GM15510 (cell line): ENCODE data around the gene PHACTR3.

Source experiments
- POLR2A ChIP-seq: IDR thresholded peaks from 3 replicates; pipeline ENCODE4 v1.6.1; 2011; ENCODE audit warnings: borderline replicate concordance; ENCODE audit not compliant: insufficient read length; ENCODE audit errors: extremely low read depth

PHACTR3 gene

DNA sequence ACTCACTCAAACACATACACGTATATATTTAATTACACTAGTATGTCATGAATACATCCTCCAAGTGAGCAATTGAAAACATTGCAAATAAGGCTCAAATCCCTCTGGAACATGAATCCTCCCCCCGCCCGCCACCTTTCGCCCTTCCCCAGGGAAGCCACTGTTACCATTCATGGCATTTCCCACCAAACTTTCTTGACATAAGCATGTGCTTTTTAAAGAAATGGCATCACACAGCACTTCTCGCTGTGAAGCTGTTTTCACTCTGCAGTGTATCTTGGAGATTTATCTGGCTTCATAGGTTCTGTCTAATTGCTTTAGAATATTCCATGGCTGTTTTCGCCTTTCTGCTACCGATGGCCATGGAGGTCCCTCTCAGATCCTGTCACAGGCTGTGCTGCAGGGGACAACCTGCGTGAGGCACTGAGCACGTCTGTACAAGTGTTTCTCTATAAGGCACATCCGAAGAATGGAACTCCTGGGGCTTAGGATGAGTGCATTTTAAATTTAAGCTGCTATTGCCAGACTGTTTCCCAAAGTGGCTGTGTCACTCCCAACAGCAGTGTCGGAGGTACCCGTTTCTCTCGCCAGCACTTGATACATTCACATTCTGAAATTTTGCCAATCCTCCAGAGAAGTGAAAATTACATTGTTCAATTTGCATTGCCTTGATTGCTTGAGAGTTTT, 22.2 kb upstream of the PHACTR3 start:
- no peak for TF ChIP-seq POLR2A

DNA sequence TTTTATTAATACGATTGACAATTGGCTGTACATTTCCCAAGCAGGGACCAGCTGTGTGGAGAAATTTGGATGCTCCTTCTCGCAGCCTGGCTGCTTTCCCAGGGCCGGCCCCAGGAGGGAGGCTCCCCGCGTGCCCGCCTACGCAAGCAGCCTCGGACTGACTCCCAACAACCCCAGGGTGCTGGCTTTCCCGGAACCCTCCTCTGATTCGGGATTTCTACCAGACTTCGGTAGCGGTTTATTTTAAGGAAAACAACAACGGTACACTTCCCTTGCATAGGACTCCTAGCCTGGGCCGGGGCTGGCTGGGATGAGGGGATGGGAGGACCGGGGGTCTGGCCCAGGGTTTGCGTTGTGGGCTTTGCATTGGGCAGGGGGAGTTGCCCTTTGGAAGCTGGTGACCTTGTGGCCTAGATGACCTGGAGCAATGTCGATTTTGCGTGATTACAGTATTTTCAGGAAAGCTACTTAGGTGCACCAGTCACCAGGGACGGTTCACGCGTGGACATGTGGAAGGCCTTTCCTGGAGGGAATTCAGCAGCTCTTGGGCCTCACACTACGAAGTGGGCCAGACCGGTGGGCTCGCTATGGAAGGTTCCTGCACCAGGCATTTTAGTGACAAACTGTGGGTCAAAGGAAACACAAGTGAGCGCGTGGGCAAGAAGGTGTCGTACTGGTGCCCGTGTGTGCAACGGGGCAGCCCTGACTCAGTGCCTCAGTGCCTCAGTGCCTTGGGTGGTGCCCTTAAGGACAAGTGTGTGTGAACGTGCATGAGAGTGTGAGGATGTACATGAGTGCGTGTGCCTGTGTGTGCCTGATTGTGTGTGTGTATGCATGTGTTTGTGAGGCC, 20.7 kb upstream of the PHACTR3 start:
- TF ChIP-seq POLR2A: no peak

DNA sequence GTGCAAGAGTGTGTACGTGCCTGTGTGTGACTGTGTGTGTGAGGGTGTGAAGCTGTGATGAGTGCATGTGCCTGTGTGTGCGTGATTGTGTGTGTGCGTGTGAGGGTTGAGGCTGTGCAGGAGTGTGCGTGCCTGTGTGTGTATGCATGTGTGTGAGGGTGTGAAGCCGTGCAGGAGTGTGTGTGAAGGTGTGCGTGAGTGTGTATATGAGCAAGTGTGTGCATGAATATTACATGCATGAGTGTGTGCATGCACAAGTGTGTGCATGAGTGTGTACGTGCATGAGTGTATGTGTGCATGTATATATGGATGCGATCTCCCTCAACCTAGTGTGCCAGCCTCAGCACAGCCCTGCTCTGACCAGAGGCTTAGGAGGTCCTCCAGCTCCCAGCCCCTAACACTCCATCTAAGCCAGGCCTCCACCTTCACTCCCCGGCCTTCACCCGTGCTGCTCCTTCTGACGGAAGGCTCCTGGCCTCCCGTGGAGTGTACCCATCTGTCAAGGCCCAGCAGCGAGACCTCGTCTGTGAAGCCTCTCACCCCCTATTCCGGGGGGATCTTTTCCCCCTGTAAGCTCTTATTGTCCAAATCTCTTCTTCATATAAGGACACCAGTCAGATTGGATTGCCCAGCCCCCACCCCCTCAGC, 19.9 kb upstream of the PHACTR3 start:
- no peak for TF ChIP-seq POLR2A

DNA sequence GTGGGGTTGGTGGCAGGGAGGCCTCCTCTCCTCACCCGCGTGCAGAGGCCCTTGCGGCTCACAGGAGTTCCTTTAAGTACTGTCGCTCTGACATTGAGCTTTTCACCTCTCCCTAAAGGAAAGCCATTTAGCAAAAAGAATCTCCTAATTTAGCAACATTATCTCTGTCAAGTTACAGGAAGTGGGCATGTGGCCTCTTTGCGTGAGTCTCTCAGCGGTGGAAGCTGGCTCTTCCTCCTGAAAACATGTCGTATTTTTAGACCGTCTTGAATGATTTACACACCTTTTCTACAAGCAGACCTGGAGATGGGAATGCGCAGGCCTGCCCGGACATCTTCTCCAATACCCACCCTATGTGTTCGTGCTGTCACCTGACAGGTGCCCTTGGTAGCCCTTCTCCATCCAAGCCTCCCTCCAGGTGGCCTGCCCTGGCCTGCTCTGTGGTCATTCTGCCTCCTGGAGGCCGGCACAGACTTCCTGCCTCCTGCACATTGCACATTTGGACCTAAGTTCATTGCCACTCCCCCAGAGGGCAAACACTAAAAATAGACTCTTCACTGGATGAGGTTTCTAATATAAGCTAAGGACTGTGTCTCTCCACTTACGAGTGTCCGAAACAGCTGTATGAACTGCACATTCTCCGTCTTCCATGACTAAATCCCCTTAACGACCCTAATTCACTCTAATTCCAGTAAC, 18.5 kb upstream of the PHACTR3 start:
- no peak for TF ChIP-seq POLR2A

DNA sequence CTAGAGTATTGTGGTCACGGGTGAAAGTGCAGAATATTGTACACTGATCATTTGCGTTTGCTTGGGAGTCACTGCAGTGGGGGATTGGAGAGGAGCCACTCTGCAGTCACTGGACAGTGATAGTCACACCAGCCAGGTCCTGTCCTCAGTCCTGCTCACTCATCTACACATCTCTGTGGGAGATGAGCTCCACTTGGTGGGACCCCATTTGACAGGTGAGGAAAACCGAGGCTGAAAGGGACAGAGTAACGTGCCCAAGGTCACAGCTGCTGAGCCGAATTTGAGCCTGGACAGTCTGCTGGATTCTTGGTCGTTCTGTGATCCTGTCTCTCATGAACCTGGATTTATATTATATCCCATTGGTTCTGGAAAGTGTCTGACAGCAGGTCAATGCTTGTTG, 17.7 kb upstream of the PHACTR3 start:
- TF ChIP-seq POLR2A: no peak

DNA sequence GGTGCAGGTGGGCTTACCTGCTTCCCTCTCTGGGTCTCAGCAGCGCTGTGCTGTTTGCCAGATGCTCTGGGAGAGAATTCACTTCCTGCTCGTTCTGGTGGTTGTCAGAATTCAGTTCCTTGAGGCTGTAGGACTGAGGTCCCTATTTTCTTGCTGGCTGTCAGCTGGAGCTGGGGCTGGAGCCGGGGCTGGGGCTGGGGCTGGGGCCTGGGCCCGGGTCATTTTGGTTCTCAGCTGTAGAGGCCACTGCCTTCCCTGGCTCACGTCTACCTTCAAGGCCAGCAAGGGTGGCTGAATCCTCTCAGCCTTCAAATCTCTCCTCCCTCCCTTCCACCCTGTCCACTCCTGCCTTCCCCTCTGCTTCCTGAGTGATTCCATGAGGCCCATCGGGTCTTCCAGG, 16.8 kb upstream of the PHACTR3 start:
- TF ChIP-seq POLR2A: no peak

DNA sequence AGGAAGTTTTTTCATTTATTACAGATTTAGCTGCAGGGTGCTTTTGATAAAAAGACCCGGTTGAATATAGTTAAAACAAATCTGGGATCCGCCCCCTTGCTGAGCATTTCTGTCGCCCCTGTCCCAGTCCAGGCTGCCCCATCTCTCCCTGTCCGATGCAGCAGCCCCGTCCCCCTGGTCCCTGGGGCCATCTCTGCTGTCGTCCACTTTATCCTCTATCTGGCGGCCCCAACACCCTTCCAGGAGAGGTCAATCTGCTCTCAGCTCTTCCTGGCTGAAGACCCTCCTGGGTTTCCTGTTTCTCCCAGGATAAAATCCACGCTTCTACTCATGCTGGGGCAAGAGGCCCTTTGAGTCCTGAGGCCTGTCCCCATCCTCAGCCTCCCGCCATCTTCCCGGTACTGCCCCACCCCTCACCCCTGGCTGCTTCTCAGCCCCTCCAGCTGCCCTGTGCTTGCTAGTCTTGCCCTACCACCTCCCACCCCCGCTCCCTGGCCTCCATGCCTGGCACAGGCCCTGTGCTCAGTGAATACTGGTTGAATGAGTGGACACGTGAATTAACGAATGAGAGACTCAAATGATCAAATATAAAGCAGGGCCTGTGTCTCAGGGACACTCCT, 16.0 kb upstream of the PHACTR3 start:
- TF ChIP-seq POLR2A: no peak

DNA sequence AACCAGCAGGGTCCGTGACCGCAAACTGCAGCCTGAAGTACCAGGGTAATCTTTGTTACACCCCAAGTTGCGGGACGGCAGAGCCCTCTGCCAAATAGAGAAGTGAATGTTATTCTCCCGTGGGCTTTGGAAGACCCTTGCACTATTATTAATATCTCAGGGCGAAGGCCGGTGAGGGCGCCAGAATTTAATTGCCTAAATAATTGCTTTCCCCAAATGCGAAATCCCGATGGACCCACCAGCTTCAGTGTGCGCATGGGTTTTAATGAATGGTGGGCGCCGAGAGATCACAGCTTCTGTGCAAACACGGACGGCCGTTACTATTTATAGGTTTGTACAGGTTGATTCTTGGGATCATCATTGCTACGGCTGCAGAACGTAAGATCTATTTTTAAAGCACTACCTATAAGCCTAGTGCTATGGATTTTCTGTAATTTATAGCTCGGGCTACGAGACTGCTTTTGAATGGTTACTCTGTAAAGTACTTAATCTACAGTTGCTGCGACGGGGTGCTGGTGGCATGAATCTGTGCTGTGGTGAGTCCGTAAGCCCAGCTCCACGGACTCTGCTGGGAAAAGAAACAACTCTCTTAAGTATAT, 15.2 kb upstream of the PHACTR3 start:
- TF ChIP-seq POLR2A: no peak

DNA sequence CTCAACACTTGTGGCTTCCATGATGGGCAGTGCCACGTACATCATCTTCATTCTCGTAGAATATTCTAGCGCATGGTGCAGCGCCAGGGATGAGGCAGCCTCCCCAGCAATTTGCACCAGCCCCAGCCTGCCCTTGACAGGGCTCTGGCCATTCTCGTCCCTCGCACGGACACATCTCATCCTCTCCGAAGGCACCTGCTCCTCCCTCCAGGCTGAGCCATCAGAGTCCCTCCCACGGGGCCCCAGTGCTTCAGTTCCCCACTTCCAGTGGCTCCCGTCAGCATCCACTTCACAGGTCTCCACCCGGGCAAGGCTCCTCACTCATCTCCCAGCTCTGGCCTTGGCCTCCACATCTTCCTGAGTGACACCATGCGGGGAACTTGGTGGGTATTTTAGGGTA, 13.3 kb upstream of the PHACTR3 start:
- no peak for TF ChIP-seq POLR2A

DNA sequence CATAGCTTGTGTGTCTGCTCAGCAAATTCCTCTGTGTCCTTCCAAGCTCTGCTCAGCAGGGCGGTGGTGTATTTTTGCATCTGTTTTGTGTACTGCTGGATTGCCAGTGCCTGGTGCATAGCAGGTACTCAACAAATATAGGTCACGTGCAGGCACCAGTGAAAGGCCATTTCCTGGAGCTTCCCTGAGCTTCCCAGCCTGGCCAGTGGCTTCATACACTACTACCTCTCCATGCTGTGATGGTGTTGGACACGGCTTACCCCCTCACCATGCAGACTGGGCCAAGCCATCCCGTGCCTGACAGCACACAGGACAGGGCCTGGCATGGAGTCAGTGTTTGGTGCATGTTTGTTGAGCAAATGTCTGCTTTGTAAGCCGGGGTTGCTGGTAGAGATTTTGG, 7.7 kb upstream of the PHACTR3 start:
- TF ChIP-seq POLR2A: no peak

DNA sequence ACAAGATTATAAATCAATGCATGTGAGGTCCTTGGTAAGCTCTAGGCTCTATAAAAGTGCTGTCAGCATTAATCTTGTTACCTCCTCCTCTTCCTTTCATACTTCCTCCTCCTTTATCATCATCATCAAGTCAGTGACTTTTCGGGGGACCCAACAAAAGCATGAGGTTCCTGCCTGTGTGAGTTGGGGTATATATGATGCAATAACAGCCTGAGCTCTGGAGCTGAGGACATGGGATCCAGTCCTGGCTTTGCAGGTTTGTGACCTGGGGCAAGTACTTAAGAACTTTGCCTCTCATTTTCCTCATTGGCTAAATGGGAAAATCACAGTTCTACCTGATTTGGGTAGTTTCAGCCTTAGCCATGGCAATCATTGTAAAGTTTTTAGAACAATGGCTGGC, 7.1 kb upstream of the PHACTR3 start:
- TF ChIP-seq POLR2A: no peak

DNA sequence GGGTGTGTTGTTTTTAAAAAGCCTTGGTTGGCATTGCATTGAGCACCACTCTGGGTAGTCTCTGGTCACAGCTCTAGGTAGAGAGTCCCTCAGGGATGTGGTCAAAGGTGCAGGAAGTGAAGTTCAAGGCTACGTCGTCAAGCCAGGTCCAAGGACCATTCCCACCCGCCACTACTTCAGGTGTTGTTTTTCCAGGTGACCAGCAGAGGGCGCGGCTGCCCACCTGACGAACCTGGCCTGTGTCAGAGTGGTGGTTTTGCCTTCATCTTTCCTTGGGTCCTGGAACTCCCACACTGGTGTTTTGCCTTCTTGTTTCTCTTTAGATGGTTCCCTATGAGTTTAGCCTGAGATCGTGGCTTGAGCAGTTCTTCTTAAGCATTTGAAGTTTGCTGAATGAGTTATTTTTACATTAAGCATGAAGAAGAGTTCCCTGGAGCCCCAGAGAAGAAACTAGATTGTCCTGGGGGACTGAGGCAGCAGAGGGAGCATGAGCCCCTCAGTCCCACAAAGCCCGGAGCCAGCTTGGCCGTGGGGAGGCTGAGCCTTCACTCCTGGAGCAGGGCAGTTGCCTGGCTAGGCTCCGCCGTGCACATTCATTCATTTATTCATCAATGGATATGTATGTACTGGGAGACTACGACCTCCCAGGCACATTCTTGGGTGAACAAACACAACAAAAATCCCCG, 5.6 kb upstream of the PHACTR3 start:
- no peak for TF ChIP-seq POLR2A

DNA sequence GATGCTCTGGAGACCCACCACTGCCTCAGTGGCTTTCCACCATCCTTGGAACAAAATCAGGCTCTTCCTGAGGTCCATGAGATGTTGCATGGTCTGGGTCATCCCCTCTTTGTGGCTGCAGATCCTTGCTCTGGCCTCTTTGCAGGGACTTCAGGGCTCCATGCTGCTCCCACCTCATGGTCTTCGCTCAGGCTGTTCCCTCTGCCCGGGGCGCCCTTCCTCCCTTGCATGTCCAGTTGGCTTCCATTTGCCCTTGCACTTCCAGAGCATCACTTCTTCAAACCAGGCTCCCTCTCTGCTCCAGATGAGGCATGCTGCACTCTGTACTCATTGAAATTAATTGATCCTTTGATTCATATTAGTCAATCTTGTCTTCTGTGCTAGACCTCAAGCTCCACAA, 4.4 kb upstream of the PHACTR3 start:
- TF ChIP-seq POLR2A: no peak

DNA sequence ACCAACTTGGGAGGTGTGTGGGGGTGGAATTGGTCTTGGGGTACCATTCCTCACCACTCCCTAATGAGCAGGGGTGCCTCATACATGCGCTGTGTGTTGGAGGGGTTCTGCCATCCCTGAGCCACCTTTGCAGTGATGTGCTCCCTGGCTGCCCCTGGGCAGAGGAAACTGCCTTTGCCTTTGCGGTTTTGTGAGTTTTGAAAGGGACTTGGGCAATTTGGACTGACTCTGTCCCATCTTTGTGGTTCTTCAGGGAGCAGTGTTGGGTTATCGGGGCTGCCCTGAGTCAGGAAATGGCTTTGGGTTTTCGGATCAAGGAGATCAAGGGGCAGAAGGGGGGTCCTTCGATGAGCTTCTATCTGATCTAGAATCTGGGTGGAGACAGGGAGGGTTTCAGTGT, 3.9 kb upstream of the PHACTR3 start:
- TF ChIP-seq POLR2A: no peak
